ENCODE data around the gene CPNE7.

DNA sequence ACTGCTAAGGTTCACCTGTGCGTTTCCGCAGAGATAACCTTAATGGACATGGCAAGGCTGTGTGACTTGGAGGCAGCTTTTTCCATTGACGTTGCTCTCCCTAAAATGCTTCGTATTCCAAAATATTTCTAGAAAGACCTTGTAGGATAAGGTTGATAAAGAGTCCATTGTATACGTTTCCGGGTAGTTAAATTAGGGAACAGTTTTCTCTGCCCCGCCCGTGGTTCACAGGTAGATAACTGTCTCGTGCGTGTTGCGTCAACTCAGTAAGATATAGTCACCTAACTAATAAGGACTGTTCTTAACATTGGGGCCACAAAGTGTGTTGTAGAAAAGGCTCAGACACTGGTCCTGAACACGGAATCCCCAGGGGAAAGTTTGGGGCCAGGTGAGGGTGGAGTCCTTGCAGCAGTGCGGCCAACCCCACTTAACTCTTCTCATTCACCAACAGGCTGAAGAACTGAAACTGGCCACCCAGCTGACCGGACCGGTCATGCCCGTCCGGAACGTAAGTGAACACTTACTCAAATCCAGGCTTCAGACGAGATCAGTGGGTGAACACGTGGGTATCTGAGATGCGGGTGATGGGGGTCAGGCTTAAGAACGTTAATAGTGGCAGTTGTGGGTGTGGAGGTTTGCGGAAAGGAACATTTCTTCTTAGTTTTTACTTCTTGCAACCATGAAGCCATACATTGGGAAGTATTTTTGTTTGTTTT lies 13.5 kb upstream of the CPNE7 start:
- TF ChIP-seq, protein P1, sequence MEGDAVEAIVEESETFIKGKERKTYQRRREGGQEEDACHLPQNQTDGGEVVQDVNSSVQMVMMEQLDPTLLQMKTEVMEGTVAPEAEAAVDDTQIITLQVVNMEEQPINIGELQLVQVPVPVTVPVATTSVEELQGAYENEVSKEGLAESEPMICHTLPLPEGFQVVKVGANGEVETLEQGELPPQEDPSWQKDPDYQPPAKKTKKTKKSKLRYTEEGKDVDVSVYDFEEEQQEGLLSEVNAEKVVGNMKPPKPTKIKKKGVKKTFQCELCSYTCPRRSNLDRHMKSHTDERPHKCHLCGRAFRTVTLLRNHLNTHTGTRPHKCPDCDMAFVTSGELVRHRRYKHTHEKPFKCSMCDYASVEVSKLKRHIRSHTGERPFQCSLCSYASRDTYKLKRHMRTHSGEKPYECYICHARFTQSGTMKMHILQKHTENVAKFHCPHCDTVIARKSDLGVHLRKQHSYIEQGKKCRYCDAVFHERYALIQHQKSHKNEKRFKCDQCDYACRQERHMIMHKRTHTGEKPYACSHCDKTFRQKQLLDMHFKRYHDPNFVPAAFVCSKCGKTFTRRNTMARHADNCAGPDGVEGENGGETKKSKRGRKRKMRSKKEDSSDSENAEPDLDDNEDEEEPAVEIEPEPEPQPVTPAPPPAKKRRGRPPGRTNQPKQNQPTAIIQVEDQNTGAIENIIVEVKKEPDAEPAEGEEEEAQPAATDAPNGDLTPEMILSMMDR (IDR thresholded peaks at IDR 0.05; ENCODE audit: low read depth, low read length, poor library complexity, severe bottlenecking): no peak
- TF ChIP-seq EZH2phosphoT487 (IDR thresholded peaks at IDR 0.05; ENCODE audit: borderline replicate concordance, low read length): no peak

All from DOHH2 (cell line).